ENCODE results near the gene ORAI1. TPM values are rescaled to one million over a fixed set of nuclear protein-coding genes. Genes with fewer than 3 reads are reported as not detected.

ORAI1 gene
- total RNA-seq (2014; rRNA removed; shearing (Covaris generic)): 4.9 and 7.6 TPM in 2 replicates
- 14.2 and 16.1 TPM in 2 replicates for polyA plus RNA-seq (2016; fragmentation: Nextera tagmentation; extraction: Ambion mirVana)

GRCh38 chr12:121626087-121626852 is at the start of gene ORAI1:
ORAI1 (plus strand) TSS chr12:121626530.
- peak within 1 kb of the TSS; percentile 68 for H3K9ac ChIP-seq
- peak within 1 kb of the TSS; percentile 84 for H3K4me2 ChIP-seq (ENCODE audit: unreplicated experiment)
- H4K20me1 ChIP-seq (ENCODE audit: insufficient read depth): no peaks in the 10 kb centered on the region
- H2AFZ ChIP-seq: peak within 1 kb of the TSS; percentile 85
- no peaks in the 10 kb centered on the region for H3K9me2 ChIP-seq (ENCODE audit: insufficient read depth)
- in situ Hi-C loops (cut with MboI): no loop called here
- peaks cover 36% of the 10 kb centered on the region for H3K79me2 ChIP-seq (ENCODE audit: insufficient read depth)
- H3K9me3 ChIP-seq (ENCODE audit: low read depth): no peaks in the 10 kb centered on the region
- H3F3A ChIP-seq (ENCODE audit: insufficient read depth): peaks cover 15% of the 10 kb centered on the region
- peak within 1 kb of the TSS; percentile 78 for H3K4me3 ChIP-seq
- H3K36me3 ChIP-seq (ENCODE audit: low read depth): no peaks in the 10 kb centered on the region
- H3K4me1 ChIP-seq (ENCODE audit: insufficient read depth): peaks cover 19% of the 10 kb centered on the region; the same call in 1 of the 2 replicates
- H3K27ac ChIP-seq: peak within 1 kb of the TSS; percentile 57
- 1% methylated on average over 51 to 55 of the region's 92 CpGs for WGBS, 2 experiments (ENCODE audit: low coverage in 1 of 2, low lambda C conversion rate in 2 of 2, missing lambda C conversion rate in 2 of 2)
- TF ChIP-seq EZH2 (IDR thresholded peaks at IDR 0.05; ENCODE audit: insufficient read depth, poor library complexity, severe bottlenecking): no peak
- no peak for TF ChIP-seq EZH2phosphoT487 (IDR thresholded peaks at IDR 0.05; ENCODE audit: insufficient read depth, low read depth)
- DNase-seq: peak; percentile 95
- no peaks in the 10 kb centered on the region for H3K27me3 ChIP-seq (replicated peaks; ENCODE audit: insufficient read depth)

DNA sequence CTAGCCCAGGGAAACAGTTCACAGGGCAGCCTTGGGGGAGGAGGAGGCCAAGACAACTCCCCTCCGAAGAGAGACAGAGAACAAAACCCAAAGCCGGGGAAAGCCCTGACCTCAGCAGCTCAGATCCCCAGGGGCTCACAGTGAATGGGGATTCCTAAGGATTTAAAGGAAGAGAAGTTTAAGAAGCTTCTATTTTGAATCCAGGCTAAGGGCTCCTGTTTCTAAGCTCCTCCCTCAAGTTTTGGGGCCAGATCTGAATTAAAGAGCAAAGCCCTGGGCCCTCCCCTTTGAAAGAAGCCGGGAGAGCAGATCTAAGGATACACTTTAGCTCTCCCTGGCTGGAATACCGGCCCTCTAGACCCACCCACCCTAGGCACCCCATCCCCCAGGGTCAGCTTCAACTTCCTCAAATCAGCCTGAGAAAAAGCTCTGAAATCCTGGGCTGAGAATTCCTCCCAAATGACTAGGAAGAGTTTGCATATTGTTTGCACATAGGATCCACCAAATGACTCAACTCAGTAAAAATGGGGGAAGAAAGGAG is 49.4 kb upstream of the ORAI1 start:
- peak overlapping the region; percentile 96 for H3K27ac ChIP-seq
- peak overlapping the region; percentile 80 for H3K4me3 ChIP-seq
- DNase-seq: peak; percentile 91
- H3F3A ChIP-seq (ENCODE audit: insufficient read depth): peaks cover 30% of the 10 kb centered on the region
- peak overlapping the region; percentile 88 for H3K9ac ChIP-seq
- TF ChIP-seq EZH2phosphoT487 (IDR thresholded peaks at IDR 0.05; ENCODE audit: insufficient read depth, low read depth) (no peak), EZH2 (IDR thresholded peaks at IDR 0.05; ENCODE audit: insufficient read depth, poor library complexity, severe bottlenecking) (no peak)
- H4K20me1 ChIP-seq (ENCODE audit: insufficient read depth): no peaks in the 10 kb centered on the region
- peaks cover 33% of the 10 kb centered on the region for H3K4me1 ChIP-seq (ENCODE audit: insufficient read depth)
- H2AFZ ChIP-seq: peak overlapping the region; percentile 85
- in situ Hi-C loops (cut with MboI): no loop called here
- no peaks in the 10 kb centered on the region for H3K36me3 ChIP-seq (ENCODE audit: low read depth)
- H3K9me3 ChIP-seq (ENCODE audit: low read depth): no peaks in the 10 kb centered on the region
- H3K9me2 ChIP-seq (ENCODE audit: insufficient read depth): no peaks in the 10 kb centered on the region
- peak overlapping the region; percentile 96 for H3K4me2 ChIP-seq (ENCODE audit: unreplicated experiment)
- 0 to 4% methylated on average over 4 of the region's 4 CpGs for WGBS, 2 experiments (ENCODE audit: low coverage in 1 of 2, low lambda C conversion rate in 2 of 2, missing lambda C conversion rate in 2 of 2)
- H3K27me3 ChIP-seq (replicated peaks; ENCODE audit: insufficient read depth): no peaks in the 10 kb centered on the region
- H3K79me2 ChIP-seq (ENCODE audit: insufficient read depth): no peaks in the 10 kb centered on the region

DNA sequence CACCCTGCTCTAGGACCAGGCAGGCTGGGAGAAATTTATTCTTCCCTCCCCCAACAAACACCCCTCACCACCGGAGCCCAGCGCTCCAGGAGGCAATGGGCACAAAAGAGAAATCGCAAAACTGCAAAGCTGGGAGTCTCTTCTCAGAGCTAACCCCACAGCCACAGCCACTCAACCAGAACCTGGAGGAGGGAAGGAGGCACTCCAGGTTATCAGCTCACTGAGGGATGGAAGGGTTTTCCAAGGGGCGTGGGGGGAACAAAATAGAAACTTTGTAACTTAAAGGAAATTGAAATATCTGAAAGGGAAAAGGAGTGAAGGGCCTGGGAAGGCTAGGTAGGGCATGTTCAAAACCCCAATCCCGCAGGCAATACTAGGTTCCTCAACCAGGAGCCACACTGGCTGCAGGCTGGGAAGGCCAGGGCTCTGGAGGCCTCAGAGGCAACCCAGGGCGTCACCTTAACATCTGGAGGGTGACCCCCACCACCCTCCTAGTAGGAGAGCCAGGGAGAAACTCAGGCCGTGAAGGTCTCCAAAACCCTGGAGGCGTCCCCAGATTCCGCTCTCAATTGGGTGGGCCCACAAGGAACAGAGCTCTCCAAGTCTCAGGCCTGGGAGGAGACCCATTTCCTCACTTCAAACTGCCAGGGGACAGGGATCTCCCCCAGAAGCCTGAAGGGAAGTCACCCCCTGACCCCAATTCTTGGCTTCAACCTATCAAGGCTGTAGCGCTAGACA is 48.7 kb upstream of the ORAI1 start:
- Histone ChIP-seq H3K4me2 (ENCODE audit: unreplicated experiment) (peak overlapping the region; percentile 96), H2AFZ (peak overlapping the region; percentile 85), H4K20me1 (ENCODE audit: insufficient read depth) (no peaks in the 10 kb centered on the region), H3K36me3 (ENCODE audit: low read depth) (no peaks in the 10 kb centered on the region), H3K27me3 (replicated peaks; ENCODE audit: insufficient read depth) (no peaks in the 10 kb centered on the region), H3K4me3 (peak overlapping the region; percentile 80), H3K4me1 (ENCODE audit: insufficient read depth) (peaks cover 40% of the 10 kb centered on the region), H3K9ac (peak overlapping the region; percentile 88), H3K9me2 (ENCODE audit: insufficient read depth) (no peaks in the 10 kb centered on the region), H3K27ac (peak overlapping the region; percentile 96), H3K79me2 (ENCODE audit: insufficient read depth) (no peaks in the 10 kb centered on the region), H3F3A (ENCODE audit: insufficient read depth) (peaks cover 32% of the 10 kb centered on the region), H3K9me3 (ENCODE audit: low read depth) (no peaks in the 10 kb centered on the region)
- in situ Hi-C loops (cut with MboI): no loop called here
- WGBS, 2 experiments (ENCODE audit: low coverage in 1 of 2, low lambda C conversion rate in 2 of 2, missing lambda C conversion rate in 2 of 2): 85 to 87% methylated on average over 10 of the region's 10 CpGs
- TF ChIP-seq EZH2 (IDR thresholded peaks at IDR 0.05; ENCODE audit: insufficient read depth, poor library complexity, severe bottlenecking): no peak
- TF ChIP-seq EZH2phosphoT487 (IDR thresholded peaks at IDR 0.05; ENCODE audit: insufficient read depth, low read depth): no peak
- no peak for DNase-seq
